Left colon (tissue), 2 donors: ENCODE data around the gene APOL3. TPM values are rescaled to one million over a fixed set of nuclear protein-coding genes. Genes with fewer than 3 reads are reported as not detected.
"Not testable (repeated sequence)": the region's sequence is repeated elsewhere in the genome, so short reads cannot be mapped to it uniquely, and the experiment has no call there.

Experiments used
- ATAC-seq: fragments of 200-7000 bp; cut with Tn5 transposase; one replicate; pipeline ENCODE4 v1.9.1; 2020; ENCODE audit warnings: mild to moderate bottlenecking, moderate library complexity
- DNase-seq, 2 donors: peaks; one replicate each; pipeline ENCODE4 v3.0.0-alpha.2; 2020
- intact Hi-C, 2 donors: fragments of 100-400 bp; cut with DNase I in 1 of 2; cut with micrococcal nuclease in 1 of 2; formaldehyde crosslinking; loops; one replicate each; pipeline versions ENCODE4 v1.11.2 to v1.14.0; 2022; cut with DNase I, micrococcal nuclease
- total RNA-seq, 2 donors: library from RNA; stranded (reverse); fragmentation: NEBNext Ultra II Directional; extraction: Animal tissue kit (Norgen Biotek cat#: 25700); gene quantifications; one replicate each; pipeline ENCODE4 v1.2.1, GENCODE V29; 2021
- donor health status: DM: no; HTN: no; CAD: no.
- donor health status: DM: yes; HTN: yes; CAD: no.

APOL3 gene
- total RNA-seq, 2 donors from 2014 or later: 8.6 to 10.7 TPM

DNA sequence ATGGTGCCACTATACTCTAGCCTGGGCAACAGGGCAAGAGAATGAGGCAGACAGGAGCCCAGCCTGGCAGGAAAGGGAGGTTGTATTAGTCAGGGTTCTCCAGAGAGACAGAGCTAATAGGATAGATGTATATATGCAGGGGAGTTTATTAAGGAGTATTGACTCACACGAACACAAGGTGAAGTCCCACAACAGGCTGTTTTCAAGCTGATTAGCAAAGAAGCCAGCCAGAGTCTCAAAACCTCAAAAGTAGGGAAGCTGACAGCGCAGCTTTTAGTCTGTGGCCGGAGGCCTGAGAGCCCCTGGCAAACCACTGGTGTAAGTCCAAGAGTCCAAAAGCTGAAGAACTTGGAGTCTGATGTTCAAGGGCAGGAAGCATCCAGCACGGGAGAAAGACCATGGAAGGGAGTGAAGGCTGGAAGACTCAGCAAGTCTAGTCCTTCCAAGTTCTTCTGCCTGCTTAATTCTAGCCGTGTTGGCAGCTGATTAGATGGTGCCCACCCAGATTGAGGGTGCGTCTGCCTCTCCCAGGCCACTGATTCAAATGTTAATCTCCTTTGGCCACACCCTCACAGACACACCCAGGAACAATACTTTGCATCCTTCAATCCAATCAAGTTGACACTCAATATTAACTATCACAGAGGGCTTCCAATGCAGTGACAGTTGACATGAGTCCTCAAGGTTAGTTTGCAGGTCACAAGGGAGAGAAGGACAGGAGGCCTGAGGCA is 39.8 kb downstream of the APOL3 start:
- not testable (repeated sequence) for ATAC-seq, DNase-seq
- intact Hi-C loops: loop anchor here in 1 of 2 donors (5.0 kb wide), 2 partner anchors 188 to 493 kb away; no protein-coding TSS in a partner anchor

DNA sequence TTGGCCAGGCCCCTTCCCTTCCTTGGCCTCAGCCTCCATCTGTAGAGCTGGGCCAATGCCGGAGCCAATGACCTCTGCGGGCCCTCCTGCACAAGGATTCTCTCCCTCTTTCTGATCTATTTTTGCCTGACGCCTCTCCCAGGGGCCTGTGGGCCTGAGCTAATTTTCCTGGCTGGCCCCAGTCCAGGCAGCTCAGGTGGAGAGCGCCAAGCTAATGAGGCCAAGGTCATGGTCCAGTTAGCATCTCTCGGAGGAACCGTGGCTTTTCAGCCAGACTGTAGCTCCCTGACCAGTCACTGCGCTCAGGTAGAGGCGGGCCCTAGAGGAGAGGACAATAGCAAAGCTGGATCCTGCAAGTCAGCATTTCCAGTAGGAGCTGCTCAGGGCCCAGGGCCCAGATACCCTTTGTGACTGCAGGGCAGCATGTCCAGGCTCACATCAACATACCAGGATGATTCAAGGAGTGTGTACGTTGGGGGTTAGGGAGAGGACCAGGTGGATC is 43.5 kb downstream of the APOL3 start:
- no peak for DNase-seq
- ATAC-seq: no peak
- intact Hi-C loops: no loop called here

DNA sequence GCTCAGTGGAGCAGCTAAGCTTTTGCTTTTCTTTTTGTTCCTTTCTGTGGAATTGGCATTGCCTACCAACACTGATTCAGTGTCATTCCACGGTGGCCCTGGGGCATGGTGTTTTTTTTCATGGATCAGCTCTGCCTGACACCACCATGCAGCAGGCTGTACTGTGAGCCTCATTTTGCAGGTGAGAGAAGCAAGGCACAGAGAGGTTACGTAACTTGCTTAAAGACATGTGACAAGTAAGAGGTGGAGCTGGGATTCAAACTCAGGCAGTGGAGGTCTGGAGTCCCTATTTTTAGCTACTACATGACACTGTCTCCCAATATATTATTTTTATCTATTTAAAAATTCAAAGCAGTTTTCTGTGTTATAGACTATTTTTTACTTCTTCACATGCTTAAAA is 44.4 kb downstream of the APOL3 start:
- DNase-seq: no peak
- no peak for ATAC-seq

DNA sequence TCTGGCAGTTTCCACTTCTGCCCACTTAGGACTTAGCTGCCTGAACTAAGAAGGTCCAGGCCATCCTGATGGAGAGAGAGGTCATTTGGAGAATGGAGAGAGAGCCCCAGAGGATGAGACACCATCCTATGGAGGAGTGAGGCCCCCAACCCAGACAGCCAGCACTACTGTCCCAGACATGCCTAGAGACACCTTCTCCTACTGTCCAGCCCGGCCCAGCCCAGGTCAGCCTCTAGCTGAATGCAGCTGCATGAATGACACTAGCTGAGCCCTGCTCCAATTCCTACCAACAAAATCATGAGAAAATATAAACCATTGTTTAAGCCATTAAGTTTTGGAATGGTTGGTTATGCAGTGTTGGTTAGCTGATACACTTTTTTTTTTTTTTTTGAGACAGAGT is 47.4 kb downstream of the APOL3 start:
- intact Hi-C loops: no loop called here
- ATAC-seq (no peak), DNase-seq (no peak)

More for the DNA sequence above, 44.4 kb downstream of the APOL3 start:
- intact Hi-C loops: no loop called here

DNA sequence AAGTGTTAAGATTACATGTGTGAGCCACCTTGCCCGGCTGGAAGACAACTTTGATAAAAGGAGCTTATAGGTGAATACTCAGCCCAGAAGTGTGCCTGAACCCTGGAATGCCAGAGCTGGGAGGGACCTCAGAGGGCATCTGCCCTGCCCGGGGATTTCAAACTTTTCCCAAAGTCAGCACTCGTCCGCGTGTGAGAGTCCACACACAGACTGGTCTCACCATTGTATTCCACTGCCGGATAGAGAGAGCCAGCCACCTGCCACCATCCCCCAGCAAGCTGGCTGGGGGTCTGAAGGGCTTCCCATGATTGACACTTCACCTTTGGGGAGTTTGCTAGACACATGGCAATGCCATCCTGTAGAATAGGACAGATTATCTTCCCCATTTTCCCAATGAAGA is 49.2 kb downstream of the APOL3 start:
- intact Hi-C loops: no loop called here
- DNase-seq: no peak
- ATAC-seq: no peak

DNA sequence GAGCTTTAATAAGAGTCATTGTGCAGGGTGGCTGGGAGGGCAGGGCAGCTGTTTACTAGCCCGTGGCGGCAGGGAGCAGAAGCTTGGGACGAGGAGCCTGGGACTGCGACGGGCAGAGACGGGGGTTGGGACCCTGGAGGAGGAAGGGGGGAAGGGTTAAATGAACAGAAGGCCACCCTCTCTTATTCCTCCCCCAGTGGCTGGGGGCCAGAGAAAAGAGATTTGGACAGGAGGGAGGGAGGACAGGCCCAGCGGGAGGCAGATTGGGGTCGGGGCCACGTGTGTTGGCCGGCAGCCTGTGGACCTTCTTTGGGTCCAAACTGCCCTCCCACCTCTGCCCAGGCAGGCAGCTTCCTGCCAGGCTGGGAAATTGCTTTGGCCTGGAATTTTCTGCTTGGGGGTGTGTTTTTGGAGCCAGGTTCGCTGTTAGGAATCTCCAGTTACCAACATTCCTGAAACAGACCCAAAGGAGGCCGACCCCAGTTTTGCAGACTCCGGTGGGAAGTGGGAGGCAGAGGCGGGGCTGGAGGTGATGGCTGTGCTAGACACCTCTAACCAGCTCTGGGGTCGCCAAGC is 50.2 kb downstream of the APOL3 start:
- DNase-seq (no peak), ATAC-seq (no peak)
- intact Hi-C loops: no loop called here

DNA sequence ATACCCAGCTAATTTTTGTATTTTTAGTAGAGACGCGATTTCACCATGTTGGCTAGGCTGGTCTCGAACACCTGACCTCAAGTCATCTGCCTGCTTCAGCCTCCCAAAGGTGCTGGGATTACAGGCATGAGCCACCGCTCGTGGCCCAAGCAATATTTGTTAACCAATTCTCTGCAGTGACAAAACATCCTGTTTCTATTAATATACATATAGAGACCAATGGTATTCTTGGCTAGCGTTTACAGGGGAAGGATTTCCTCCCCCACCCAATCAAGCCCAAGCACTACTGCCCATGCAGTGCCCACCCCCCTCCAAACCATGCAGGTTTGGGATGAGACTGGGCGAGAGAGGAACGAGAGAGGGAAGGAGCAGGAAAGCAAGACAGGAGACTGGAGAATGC is 53.1 kb downstream of the APOL3 start:
- DNase-seq: no peak
- intact Hi-C loops: no loop called here
- no peak for ATAC-seq

DNA sequence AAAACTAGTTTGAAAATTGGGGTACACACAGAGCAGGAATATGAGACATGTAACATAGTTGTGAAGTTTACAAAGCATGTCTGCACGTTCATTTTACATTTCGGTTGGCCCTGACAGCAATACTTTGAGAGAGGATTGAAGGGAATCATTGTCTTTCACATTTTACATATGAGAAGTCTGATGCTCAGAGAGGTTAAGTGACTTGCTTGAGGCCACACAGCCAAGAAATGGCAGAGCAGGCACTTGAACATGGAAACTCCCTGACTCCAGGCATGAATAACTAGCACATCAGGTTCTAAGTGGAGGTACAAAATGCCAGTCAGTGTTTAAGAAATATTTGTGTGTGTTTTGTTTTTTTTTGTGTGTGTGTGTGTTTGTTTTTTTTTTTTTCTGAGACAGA is 53.6 kb downstream of the APOL3 start:
- no peak for DNase-seq
- intact Hi-C loops: no loop called here
- no peak for ATAC-seq

DNA sequence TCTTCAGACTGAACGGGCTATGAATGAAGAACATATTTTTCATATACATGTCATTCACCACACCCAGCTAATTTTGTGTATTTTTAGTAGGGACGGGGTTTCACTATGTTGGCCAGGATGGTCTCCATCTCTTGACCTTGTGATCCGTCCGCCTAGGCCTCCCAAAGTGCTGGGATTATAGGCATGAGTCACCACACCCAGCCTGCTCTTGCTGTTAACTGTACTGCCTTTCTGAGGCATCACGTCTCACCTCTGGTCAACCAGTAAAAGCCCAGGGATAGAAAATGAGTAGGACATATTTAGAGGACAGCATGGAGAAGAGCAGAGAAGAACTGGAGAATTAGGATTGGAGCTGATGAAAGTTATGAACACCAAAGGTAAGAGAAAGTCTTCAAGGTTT is 55.6 kb downstream of the APOL3 start:
- ATAC-seq: no peak
- intact Hi-C loops: no loop called here
- DNase-seq: no peak

DNA sequence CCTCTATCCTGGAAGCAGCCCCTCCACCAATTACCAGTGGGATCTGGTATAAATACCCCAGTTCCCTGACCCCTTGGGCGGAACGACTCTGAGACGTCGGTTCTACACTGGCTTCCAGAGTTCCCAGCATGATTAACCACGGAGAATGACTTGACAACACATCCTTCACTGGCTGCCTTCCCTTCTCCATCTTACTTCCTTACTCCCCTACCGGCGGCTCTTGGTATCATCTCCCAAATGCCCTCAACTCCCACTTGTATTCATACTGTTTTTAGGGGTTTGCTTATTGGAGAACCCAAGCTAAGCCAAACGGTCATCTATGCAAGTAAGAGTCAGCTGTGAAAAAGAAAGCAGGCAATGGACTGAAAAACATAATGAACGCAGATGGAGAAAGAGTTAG is 56.1 kb downstream of the APOL3 start:
- intact Hi-C loops: no loop called here
- DNase-seq (no peak), ATAC-seq (no peak)

DNA sequence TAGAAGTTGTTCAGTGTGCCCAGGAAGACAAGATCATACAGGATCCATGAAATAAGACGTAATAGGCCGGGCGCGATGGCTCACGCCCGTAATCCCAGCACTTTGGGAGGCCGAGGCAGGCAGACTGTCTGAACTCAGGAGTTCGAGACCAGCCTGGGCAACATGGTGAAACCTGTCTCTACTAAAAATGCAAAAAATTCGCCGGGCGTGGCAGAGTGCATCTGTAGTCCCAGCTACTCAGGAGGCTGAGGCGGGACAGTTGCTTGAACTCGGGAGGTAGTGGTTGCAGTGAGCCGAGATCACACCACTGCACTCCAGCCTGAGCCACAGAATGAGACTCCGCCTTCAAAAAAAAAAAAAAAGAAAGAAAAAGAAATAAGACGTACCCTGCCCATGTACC is 56.7 kb downstream of the APOL3 start:
- intact Hi-C loops: no loop called here
- ATAC-seq: no peak
- DNase-seq: no peak

DNA sequence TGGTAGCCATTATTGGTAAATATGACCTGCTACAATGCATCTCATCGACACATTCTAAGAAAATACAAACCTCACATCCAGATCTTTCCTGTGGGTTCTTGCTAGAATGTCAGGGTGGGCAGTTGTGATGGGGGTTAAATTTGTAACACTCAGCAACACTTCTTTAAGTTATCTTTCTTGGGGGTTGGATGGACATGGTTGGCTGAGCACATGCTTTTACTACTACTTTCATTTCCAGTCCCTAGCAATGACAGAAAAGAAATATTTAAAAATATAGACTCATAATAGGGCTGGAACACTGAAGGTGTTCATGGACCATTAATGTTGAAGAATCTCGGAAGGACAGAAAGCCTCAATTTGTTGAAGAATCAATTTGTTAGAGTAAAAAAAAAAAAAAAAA is 57.6 kb downstream of the APOL3 start:
- DNase-seq (no peak), ATAC-seq (no peak)
- intact Hi-C loops: no loop called here

DNA sequence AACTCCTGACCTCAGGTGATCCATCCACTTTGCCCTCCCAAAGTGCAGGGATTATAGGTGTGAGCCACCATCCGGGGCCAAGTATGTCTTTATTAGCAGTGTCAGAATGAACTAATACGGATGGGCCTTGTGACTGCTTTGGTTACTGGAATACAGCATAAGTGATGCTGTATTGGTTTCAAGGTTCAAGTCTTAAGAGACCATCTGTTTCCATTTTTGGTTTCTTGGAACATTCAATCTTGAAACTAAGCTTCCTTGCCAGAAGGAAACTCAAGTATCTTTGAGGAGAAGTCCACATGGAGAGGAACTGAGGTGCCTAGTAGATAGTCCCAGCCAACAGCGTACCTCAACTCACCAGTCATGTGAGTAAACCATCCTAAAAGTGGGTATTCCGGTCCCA is 58.8 kb downstream of the APOL3 start:
- ATAC-seq (no peak), DNase-seq (no peak)
- intact Hi-C loops: no loop called here

DNA sequence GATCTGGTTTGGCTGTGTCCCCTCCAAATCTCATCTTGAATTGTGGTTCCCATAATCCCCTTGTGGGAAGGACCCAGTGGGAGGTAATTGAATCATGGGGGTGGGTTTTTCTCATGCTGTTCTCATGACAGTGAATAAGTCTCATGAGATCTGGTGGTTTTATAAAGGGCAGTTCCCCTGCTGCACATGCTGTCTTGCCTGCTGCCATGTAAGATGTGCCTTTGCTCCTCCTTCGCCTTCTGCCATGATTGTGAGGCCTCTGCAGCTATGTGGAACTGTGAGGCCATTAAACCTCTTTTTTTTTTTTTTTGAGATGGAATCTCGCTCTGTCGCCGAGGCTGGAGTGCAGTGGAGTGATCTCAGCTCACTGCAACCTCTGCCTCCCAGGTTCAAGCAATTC is 59.6 kb downstream of the APOL3 start:
- DNase-seq, intact Hi-C loops, ATAC-seq: not testable (repeated sequence)

DNA sequence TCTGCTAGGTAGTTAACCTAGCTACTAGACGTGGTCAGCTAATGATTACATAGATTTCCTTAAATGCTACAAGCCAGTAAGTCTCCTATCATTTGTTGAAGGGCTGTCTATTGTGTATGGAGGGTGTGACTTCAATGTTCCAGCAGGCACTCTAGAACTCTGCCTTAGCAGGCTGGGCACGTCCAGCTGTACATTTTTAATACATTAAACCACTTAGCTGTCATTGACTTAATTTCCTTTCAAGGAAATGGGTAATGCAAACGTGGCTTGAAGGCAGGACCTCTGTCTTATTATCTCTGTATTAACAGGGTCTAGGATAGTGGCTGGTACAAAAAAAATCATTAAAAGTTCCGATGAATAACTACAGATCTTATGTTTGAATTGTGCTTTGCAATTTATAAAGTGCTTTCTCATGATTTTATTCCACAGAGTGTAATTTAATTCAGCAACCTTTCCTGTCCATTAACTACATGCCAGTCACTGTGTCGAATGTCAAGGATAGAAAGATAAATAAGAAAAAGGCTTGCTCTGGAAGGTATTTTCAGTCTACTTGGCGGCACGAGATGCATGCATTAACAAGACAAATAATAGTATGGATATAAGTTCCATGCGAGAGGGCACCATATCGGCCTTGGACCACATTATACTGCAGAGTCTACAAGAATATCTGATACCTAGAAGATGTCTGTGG is 60.3 kb downstream of the APOL3 start:
- ATAC-seq: no peak
- no peak for DNase-seq
- intact Hi-C loops: no loop called here

DNA sequence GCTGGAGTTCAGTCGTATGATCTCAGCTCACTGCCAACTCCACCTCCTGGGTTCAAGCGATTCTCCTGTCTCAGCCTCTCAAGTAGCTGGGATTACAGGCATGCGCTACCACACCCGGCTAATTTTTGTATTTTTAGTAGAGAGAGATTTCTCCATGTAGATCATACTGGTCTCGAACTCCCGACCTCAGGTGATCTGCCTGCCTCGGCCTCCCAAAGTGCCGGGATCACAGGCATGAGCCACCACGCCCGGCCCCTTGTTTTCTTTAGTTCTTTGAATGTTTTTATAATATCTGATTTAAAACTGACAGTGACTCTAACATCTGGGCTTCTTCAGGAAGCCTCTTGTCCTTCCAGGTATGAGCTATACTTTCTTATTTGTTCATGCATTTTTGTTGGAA is 61.0 kb downstream of the APOL3 start:
- ATAC-seq, DNase-seq: not testable (repeated sequence)

DNA sequence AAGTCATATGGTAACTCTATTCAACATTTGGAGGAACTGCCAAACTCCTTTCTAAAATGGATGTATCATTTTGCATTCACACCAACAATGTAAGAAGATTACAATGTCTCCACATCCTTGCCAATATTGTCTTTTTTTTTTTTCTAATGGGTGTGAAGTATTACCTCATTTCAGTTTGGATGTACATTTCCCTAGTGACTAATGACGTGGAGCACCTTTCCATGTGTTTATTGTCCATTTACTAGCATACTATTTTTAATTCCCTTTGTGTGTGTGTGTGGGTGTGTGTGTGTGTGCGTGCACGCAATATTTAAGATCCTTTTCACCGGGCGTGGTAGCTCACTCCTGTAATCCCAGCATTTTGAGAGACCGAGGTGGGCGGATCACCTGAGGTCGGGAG is 62.7 kb downstream of the APOL3 start:
- ATAC-seq: no peak
- intact Hi-C loops: no loop called here
- DNase-seq: no peak

More for the DNA sequence above, 61.0 kb downstream of the APOL3 start:
- intact Hi-C loops: not testable (repeated sequence)

DNA sequence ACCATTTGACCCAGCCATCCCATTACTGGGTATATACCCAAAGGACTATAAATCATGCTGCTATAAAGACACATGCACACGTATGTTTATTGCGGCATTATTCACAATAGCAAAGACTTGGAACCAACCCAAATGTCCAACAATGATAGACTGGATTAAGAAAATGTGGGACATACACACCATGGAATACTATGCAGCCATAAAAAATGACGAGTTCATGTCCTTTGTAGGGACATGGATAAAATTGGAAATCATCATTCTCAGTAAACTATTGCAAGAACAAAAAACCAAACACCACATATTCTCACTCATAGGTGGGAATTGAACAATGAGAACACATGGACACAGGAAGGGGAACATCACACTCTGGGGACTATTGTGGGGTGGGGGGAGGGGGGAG is 69.8 kb downstream of the APOL3 start:
- DNase-seq, intact Hi-C loops, ATAC-seq: not testable (repeated sequence)
